ENCODE data around the gene CERS6. TPM values are rescaled to one million over a fixed set of nuclear protein-coding genes. Genes with fewer than 3 reads are reported as not detected.
A peak's percentile ranks its signal among the peaks of the same experiment; 100 is the strongest.

Gene CERS6
- total RNA-seq, 1 experiment from 2014 or later, result 37.6 TPM

DNA sequence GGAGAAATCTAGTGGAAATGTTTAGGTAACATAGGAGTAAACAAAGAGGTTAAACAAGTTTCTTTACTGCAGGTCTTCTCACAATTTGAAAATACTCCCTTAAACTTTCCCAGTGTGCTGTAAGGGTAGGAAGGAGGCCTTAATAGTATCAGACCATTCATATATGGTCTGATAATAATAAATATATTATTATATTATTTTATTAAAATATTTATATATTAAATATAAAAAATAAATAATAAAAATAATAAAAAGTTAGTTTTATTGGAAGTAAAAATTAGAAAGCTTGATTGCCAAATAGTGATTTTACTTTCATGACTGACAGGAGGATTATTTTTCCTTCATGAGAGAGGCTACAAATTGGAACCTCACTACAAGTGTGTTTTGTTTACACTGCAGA is 353.5 kb downstream of the CERS6 start:
- Histone ChIP-seq H3K4me1 (peaks cover 11% of the 10 kb centered on the region), H3K27me3 (no peaks in the 10 kb centered on the region), H3K27ac (no peak overlapping the region), H3K36me3 (no peaks in the 10 kb centered on the region), H3K9me3 (replicated peaks) (no peaks in the 10 kb centered on the region), H3K4me3 (no peak overlapping the region)
- DNase-seq, result no peak

- H3K9me3 ChIP-seq (replicated peaks), result no peaks in the 10 kb centered on the region
- peaks cover 17% of the 10 kb centered on the region for H3K4me1 ChIP-seq
- no peaks in the 10 kb centered on the region for H3K27me3 ChIP-seq
- no peak overlapping the region for H3K4me3 ChIP-seq
- no peak overlapping the region for H3K27ac ChIP-seq
- no peaks in the 10 kb centered on the region for H3K36me3 ChIP-seq
- DNase-seq, result no peak
These were observed 354.2 kb downstream of the CERS6 start for GRCh38 chr2:168810235-168810634.

DNA sequence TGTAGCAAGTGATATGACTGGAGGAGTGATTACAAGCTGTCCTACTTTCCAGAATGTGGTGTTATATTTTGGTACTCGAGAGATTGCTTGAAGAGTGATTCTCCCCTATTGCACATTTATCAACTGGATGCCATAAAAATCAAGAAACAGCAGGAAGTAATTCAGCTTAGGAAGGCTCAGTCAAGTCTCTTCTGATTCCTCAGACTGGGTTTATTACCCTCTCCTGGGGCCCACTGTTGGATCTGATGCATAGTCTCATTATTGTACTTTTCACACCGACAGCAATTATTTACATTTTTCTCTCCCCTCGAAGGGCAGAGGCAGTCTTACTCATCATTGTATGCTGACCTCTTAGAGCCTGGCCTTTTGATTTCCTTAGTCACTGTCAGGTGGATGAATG is 355.6 kb downstream of the CERS6 start:
- DNase-seq, result no peak
- no peaks in the 10 kb centered on the region for H3K9me3 ChIP-seq (replicated peaks)
- H3K27ac ChIP-seq, result no peak overlapping the region
- peaks cover 19% of the 10 kb centered on the region for H3K4me1 ChIP-seq
- H3K27me3 ChIP-seq, result no peaks in the 10 kb centered on the region
- no peak overlapping the region for H3K4me3 ChIP-seq
- no peaks in the 10 kb centered on the region for H3K36me3 ChIP-seq

DNA sequence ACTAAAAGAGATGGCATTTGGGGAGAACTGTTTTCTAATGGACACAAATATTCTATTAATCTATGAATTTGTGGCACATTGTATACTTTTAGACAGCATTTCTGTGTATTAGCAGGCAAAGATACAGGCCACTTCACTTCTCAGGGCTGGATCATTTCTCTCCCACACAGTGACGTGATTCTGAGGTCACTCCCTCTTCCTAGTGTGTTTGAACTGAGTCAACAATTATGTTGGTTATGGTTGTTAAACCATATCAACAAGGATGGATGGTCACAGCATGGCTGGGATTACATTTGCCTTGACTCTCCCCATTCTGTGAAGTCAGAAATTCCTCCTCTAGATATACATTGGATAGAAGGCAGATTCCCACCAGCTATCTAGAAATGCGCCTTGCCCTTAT is 358.0 kb downstream of the CERS6 start:
- Histone ChIP-seq H3K4me3 (no peak overlapping the region), H3K27me3 (no peaks in the 10 kb centered on the region), H3K36me3 (no peaks in the 10 kb centered on the region), H3K9me3 (replicated peaks) (no peaks in the 10 kb centered on the region), H3K27ac (peak overlapping the region; percentile 66), H3K4me1 (peaks cover 19% of the 10 kb centered on the region)
- peak; percentile 43 to 70 for DNase-seq

- no peaks in the 10 kb centered on the region for H3K36me3 ChIP-seq
- no peak overlapping the region for H3K4me3 ChIP-seq
- DNase-seq, result peak in 1 of 2 experiments; percentile 17
- no peaks in the 10 kb centered on the region for H3K9me3 ChIP-seq (replicated peaks)
- peak overlapping the region; percentile 66; the same call in 1 of the 2 replicates for H3K27ac ChIP-seq
- no peaks in the 10 kb centered on the region for H3K27me3 ChIP-seq
- peaks cover 19% of the 10 kb centered on the region for H3K4me1 ChIP-seq
These were observed 359.2 kb downstream of the CERS6 start for GRCh38 chr2:168814939-168815907.

- H3K4me3 ChIP-seq, result no peak overlapping the region
- no peaks in the 10 kb centered on the region for H3K9me3 ChIP-seq (replicated peaks)
- H3K27ac ChIP-seq, result no peak overlapping the region
- peaks cover 19% of the 10 kb centered on the region for H3K4me1 ChIP-seq
- no peaks in the 10 kb centered on the region for H3K27me3 ChIP-seq
- no peaks in the 10 kb centered on the region for H3K36me3 ChIP-seq
- peak in 1 of 2 experiments; percentile 9 for DNase-seq
These were observed 360.3 kb downstream of the CERS6 start for GRCh38 chr2:168816369-168816768.

DNA sequence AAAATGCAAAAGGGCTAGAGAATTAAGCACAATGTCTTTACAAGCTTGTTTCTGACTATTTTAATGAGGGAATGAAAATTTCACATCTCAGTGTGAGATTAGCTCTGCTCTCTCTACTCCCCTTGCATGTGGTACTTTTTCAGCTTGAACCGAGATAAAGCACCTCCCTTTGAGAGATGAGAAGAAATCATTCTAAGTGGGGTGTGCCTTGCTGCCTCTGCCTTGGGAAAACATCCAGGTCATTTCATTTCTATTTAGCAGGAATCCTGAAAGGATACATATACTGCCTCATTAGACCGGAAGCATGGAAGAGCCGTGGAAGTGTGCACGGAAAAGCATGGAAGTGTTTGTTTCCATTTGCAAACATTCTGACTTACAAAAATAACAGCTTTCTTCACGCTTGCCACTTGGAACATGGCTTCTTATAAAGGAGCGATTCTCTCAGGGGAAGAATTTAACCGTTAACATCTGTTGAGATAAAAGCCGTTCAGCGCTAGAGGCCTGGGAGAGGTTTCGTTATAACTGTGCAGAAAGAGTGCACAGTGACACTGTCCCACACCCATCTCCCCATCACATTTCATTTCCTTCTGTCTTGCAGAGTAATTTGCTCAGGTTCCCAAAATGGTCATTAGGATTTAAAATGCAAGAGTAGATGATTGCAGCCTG is 363.1 kb downstream of the CERS6 start:
- no peaks in the 10 kb centered on the region for H3K9me3 ChIP-seq (replicated peaks)
- H3K4me3 ChIP-seq, result no peak overlapping the region
- no peak overlapping the region for H3K27ac ChIP-seq
- DNase-seq, result no peak
- no peaks in the 10 kb centered on the region for H3K27me3 ChIP-seq
- H3K36me3 ChIP-seq, result no peaks in the 10 kb centered on the region
- peaks cover 11% of the 10 kb centered on the region for H3K4me1 ChIP-seq

GRCh38 chr2:168819829-168820489 is 363.9 kb downstream of the CERS6 start:
- Histone ChIP-seq H3K27me3 (no peaks in the 10 kb centered on the region), H3K4me3 (no peak overlapping the region), H3K9me3 (replicated peaks) (no peaks in the 10 kb centered on the region), H3K36me3 (no peaks in the 10 kb centered on the region), H3K4me1 (peaks cover 5% of the 10 kb centered on the region; the same call in 1 of the 2 replicates), H3K27ac (no peak overlapping the region)
- DNase-seq, result no peak

DNA sequence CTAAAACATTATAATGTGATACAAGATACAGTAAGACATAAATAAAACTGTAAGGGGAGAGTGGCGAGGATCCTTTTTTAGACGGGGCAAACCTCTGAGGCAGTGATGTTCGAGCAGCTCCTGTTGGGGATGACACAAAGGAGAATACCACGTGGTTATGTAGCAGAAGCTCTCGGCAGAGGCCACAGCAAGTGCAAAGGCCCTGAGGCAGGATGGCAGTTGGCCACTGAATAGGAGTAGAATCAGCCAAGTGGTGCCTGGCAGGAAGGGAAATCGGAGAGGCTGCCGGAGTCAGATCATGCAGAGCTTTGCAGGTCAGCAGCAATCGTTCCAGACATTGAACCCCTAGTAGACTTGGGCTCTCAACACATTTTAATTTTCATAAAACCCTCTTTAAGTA is 365.5 kb downstream of the CERS6 start:
- no peak overlapping the region for H3K27ac ChIP-seq
- no peak for DNase-seq

GRCh38 chr2:168821992-168822391 is 365.9 kb downstream of the CERS6 start:
- Histone ChIP-seq H3K4me3 (no peak overlapping the region), H3K27me3 (no peaks in the 10 kb centered on the region), H3K27ac (no peak overlapping the region), H3K36me3 (no peaks in the 10 kb centered on the region), H3K4me1 (no peaks in the 10 kb centered on the region), H3K9me3 (replicated peaks) (no peaks in the 10 kb centered on the region)
- no peak for DNase-seq

More for the DNA sequence above, 365.5 kb downstream of the CERS6 start:
- no peaks in the 10 kb centered on the region for H3K27me3 ChIP-seq
- H3K36me3 ChIP-seq, result no peaks in the 10 kb centered on the region
- no peak overlapping the region for H3K4me3 ChIP-seq
- no peaks in the 10 kb centered on the region for H3K9me3 ChIP-seq (replicated peaks)
- no peaks in the 10 kb centered on the region for H3K4me1 ChIP-seq

Other genes starting within 250 kb of the CERS6 start
- 7.9 and 8.5 TPM in 2 replicates for gene STK39, start 208.7 kb upstream of the CERS6 start, total RNA-seq (2014; rRNA removed; shearing (Covaris generic))

Data from SJCRH30 (cell line).